ENCODE measurements around the gene ZNF285. TPM values are rescaled to one million over a fixed set of nuclear protein-coding genes. Genes with fewer than 3 reads are reported as not detected.

ZNF285 gene
- total RNA-seq, 2 experiments from 2014 or later, result 0.16 to 0.22 TPM

DNA sequence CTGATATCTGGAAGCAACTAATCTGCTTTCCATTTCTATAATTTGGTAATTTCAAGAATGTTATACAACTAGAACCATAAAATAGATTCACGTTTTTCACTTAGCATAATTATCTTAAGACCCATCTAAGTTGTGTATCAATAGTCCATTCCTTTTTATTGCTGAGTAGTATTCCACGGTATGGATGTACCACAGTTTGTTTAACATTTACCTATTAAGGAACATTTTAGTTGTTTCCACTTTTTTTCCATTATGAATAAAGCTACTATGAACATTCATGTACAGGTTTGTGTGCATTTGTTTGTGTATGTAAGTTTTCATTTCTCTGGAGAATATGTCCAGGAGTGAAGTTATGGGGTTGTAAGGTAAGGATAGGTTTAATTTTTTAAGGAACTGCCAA, 26.6 kb downstream of the ZNF285 start:
- DNase-seq (no peak), ATAC-seq (ENCODE audit: poor library complexity) (no peak)
- intact Hi-C loops (cut with DNase I, micrococcal nuclease), result no loop called here
- peaks cover 29% of the 10 kb centered on the region for H3K36me3 Mint-ChIP-seq (ENCODE audit: low read depth)
- no peak overlapping the region for H3K27ac Mint-ChIP-seq
- ChIA-PET CTCF (no interaction called here), POLR2A (no interaction called here)
- H3K4me3 Mint-ChIP-seq, result no peak overlapping the region
- no peaks in the 10 kb centered on the region for H3K4me1 Mint-ChIP-seq (ENCODE audit: low read depth)
- H3K27me3 Mint-ChIP-seq, result no peaks in the 10 kb centered on the region
- no peaks in the 10 kb centered on the region for H3K27me3 ChIP-seq (ENCODE audit: control insufficient read depth in 1 of 2, insufficient read depth in 2 of 2, low read length in 2 of 2)
- TF ChIP-seq CTCF (IDR thresholded peaks at IDR 0.05), result no peak
- no peak overlapping the region for H3K27ac ChIP-seq (ENCODE audit: low read depth in 1 of 2, low read length in 2 of 2)
- peaks cover 15 to 18% of the 10 kb centered on the region in 2 experiments for H3K9me3 ChIP-seq (ENCODE audit: control insufficient read depth in 1 of 2, insufficient read depth in 1 of 2, low read length in 2 of 2)
- no peaks in the 10 kb centered on the region for H3K36me3 ChIP-seq (ENCODE audit: insufficient read depth, low read length)
- H3K4me3 ChIP-seq (ENCODE audit: low read length), result no peak overlapping the region
- H3K9me3 Mint-ChIP-seq, result peaks cover 17% of the 10 kb centered on the region
- H3K4me1 ChIP-seq (ENCODE audit: insufficient read depth, low read length), result no peaks in the 10 kb centered on the region

DNA sequence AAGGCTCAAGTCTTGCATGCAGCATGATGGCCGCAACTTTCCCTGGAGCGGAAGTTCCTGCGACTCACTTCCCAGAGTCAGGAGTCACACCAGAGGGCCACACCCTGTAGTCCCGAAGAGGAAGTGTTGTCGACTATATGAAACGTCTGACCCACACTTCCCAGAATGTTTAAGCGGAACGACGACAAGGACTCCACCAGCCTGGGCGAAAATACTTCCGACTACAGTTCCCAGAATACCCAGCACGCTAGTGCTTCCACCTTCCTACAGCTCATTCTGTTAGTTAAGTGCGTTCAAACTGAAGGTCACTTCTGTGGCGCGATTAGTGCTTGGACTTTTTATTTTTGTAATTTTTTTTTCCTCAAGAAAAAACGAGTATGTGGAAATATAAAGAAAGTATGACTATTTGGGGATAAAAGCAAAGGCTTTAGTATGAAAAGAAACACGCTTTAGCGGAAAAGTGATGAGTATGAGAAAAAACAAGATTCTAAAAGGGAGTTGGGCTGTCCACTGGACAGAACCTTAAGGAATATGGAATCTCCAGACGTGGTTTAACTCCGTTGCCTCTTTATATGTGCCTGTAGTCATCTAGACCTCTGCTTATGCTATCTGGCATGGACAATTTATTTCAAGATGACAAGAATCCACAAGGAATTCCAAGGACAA, 29.5 kb downstream of the ZNF285 start:
- Histone ChIP-seq H3K36me3 (ENCODE audit: insufficient read depth, low read length) (no peaks in the 10 kb centered on the region), H3K4me3 (ENCODE audit: low read length) (no peak overlapping the region), H3K9me3 (ENCODE audit: control insufficient read depth in 1 of 2, insufficient read depth in 1 of 2, low read length in 2 of 2) (peaks cover 18 to 19% of the 10 kb centered on the region in 2 experiments), H3K27me3 (ENCODE audit: control insufficient read depth in 1 of 2, insufficient read depth in 2 of 2, low read length in 2 of 2) (no peaks in the 10 kb centered on the region), H3K4me1 (ENCODE audit: insufficient read depth, low read length) (no peaks in the 10 kb centered on the region), H3K27ac (ENCODE audit: low read depth in 1 of 2, low read length in 2 of 2) (no peak overlapping the region)
- H3K27me3 Mint-ChIP-seq, result peaks cover 3% of the 10 kb centered on the region
- H3K4me3 Mint-ChIP-seq, result no peak overlapping the region
- TF ChIP-seq CTCF (IDR thresholded peaks at IDR 0.05), result no peak
- H3K36me3 Mint-ChIP-seq (ENCODE audit: low read depth), result peaks cover 21% of the 10 kb centered on the region
- ATAC-seq (ENCODE audit: poor library complexity), result no peak
- intact Hi-C loops (cut with DNase I, micrococcal nuclease), result no loop called here
- DNase-seq, result no peak
- ChIA-PET POLR2A (no interaction called here), CTCF (no interaction called here)
- H3K27ac Mint-ChIP-seq, result no peak overlapping the region
- H3K4me1 Mint-ChIP-seq (ENCODE audit: low read depth), result no peaks in the 10 kb centered on the region
- peaks cover 19% of the 10 kb centered on the region for H3K9me3 Mint-ChIP-seq

- Histone ChIP-seq H3K4me1 (ENCODE audit: insufficient read depth, low read length) (no peaks in the 10 kb centered on the region), H3K9me3 (ENCODE audit: control insufficient read depth in 1 of 2, insufficient read depth in 1 of 2, low read length in 2 of 2) (peaks cover 10 to 14% of the 10 kb centered on the region in 2 experiments), H3K36me3 (ENCODE audit: insufficient read depth, low read length) (no peaks in the 10 kb centered on the region), H3K27ac (ENCODE audit: low read depth in 1 of 2, low read length in 2 of 2) (no peak overlapping the region), H3K27me3 (ENCODE audit: control insufficient read depth in 1 of 2, insufficient read depth in 2 of 2, low read length in 2 of 2) (no peaks in the 10 kb centered on the region), H3K4me3 (ENCODE audit: low read length) (no peak overlapping the region)
- DNase-seq (no peak), ATAC-seq (ENCODE audit: poor library complexity) (no peak)
- POLR2A ChIA-PET, result no interaction called here
- no peak overlapping the region for H3K4me3 Mint-ChIP-seq
- H3K9me3 Mint-ChIP-seq, result peaks cover 24% of the 10 kb centered on the region
- peaks cover 8% of the 10 kb centered on the region for H3K27me3 Mint-ChIP-seq
- intact Hi-C loops (cut with DNase I, micrococcal nuclease), result no loop called here
- no peak for TF ChIP-seq CTCF (IDR thresholded peaks at IDR 0.05)
- CTCF ChIA-PET, result no interaction called here
- H3K36me3 Mint-ChIP-seq (ENCODE audit: low read depth), result peaks cover 6% of the 10 kb centered on the region
- no peak overlapping the region for H3K27ac Mint-ChIP-seq
- H3K4me1 Mint-ChIP-seq (ENCODE audit: low read depth), result no peaks in the 10 kb centered on the region
Observed at GRCh38 chr19:44367024-44367423, 34.4 kb downstream of the ZNF285 start.

Data from CD4-positive, alpha-beta T cell (primary cell).